Tibial nerve (tissue), 4 donors: ENCODE measurements around the gene EN2. TPM values are rescaled to one million over a fixed set of nuclear protein-coding genes. Genes with fewer than 3 reads are reported as not detected.

Experiments
- DNase-seq, 2 donors: peaks; one replicate each; pipeline ENCODE4 v3.0.0-alpha.2; 2019; ENCODE audit warnings: low spot score in 2 of 2
- H3K27ac ChIP-seq, 4 donors: fragments of 200-600 bp; sonication (generic) in 3 of 4; one replicate each; pipeline ENCODE4 v1.5.1; 2017 to 2019; ENCODE audit warnings: mild to moderate bottlenecking in 1 of 4
- H3K27me3 ChIP-seq, 2 donors: fragments of 200-600 bp; sonication (generic) in 1 of 2; one replicate each; pipeline versions ENCODE4 v1.5.1 to v1.6.0; 2017 to 2019
- H3K36me3 ChIP-seq, 3 donors: fragments of 200-600 bp; sonication (generic); one replicate each; pipeline ENCODE4 v1.5.1; 2018 to 2019
- H3K4me1 ChIP-seq, 4 donors: fragments of 200-600 bp; sonication (generic) in 3 of 4; one replicate each; pipeline ENCODE4 v1.5.1; 2017 to 2019
- H3K4me3 ChIP-seq, 4 donors: fragments of 200-600 bp; sonication (generic) in 3 of 4; one replicate each; pipeline ENCODE4 v1.5.1; 2017 to 2019; ENCODE audit warnings: mild to moderate bottlenecking in 1 of 4, moderate library complexity in 1 of 4
- H3K9me3 ChIP-seq, 4 donors: fragments of 200-600 bp; sonication (generic) in 3 of 4; one replicate each; pipeline ENCODE4 v1.5.1; 2017 to 2019
- CTCF ChIP-seq, 5 experiments: fragments of 200-600 bp in 3 of 5; fragments of 450-650 bp in 2 of 5; sonication (generic) in 3 of 5; IDR thresholded peaks; one replicate each; pipeline ENCODE4 v1.5.1; 2016 to 2019; ENCODE audit warnings: antibody characterized with exemption in 5 of 5, mild to moderate bottlenecking in 3 of 5, moderate library complexity in 2 of 5
- EP300 ChIP-seq, 2 donors: sonication (generic); formaldehyde crosslinking; IDR thresholded peaks; one replicate each; pipeline ENCODE4 v1.6.1; 2017; ENCODE audit warnings: antibody characterized with exemption in 2 of 2, mild to moderate bottlenecking in 1 of 2
- POLR2A ChIP-seq, 2 donors: fragments of 450-650 bp; IDR thresholded peaks; one replicate each; pipeline ENCODE4 v1.6.1; 2017; ENCODE audit warnings: antibody characterized with exemption in 2 of 2, mild to moderate bottlenecking in 2 of 2, moderate library complexity in 2 of 2
- WGBS, 2 donors: methylation state at CpG; one replicate each; pipeline ENCODE4 v1.1.5; 2018; 5-methylcytosine and 5-hydroxymethylcytosine counted together
- total RNA-seq, 4 donors: library from RNA; depleted of rRNA; stranded (reverse); fragments of >200 nt; gene quantifications; one replicate each; pipeline ENCODE4 v1.1.0, GENCODE V29; 2016

Gene EN2
- total RNA-seq, 4 donors from 2014 or later: under 0.01 to 0.98 TPM; not detected in 2

DNA sequence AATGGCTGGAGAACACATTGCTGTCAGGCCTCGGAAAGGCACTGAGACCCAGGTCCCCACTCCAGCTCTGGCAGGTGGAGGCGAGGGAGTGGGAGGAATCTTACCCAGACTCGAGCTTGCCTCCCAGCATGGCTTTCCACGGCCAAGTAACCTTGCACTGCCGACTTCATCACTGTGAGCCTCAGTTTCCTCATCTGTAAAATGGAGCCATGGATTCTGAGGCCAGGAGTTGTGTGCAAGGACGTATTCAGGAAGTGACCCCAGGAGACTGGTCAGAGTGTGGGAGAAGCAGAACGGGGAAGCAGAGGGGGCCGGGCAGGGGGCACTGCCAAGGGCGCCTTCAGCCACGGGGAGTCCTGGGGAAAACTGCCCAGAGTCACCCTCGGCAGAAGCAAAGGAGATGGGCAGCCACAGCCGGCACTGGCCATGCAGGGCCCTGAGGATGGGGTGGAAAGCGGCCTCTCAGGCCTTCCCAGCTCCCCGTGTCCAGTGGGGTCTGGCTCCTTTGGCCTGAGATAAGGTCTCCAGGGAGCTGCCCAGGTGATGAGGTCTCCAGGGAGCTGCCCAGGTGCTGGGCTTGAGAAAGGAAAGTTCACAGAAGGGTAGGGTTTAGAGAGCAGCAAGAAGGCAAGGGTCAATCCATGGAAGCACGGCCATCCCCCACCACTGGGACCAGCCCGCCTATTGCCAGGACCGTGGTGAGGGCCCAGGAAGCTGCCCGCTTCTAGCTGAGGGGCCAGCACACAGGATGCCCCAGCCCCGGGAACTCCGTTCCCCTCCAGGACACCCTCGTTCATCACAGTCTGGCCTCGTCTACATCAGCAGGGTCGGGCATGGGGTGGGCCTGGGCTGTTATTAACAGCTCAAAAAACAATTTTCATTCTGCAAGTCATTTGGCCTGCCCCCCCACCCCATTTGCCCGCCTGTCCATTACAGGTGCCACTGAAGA, 34.3 kb upstream of the EN2 start:
- Histone ChIP-seq H3K36me3 (no peaks in the 10 kb centered on the region), H3K27me3 (peaks cover 0 to 12% of the 10 kb centered on the region in 2 donors), H3K4me1 (no peaks in the 10 kb centered on the region), H3K27ac (no peak overlapping the region), H3K9me3 (peaks cover 0 to 3% (median 0%) of the 10 kb centered on the region in 4 donors), H3K4me3 (no peak overlapping the region)
- 81 to 83% methylated on average over 22 to 23 of the region's 24 CpGs for WGBS, 2 donors
- DNase-seq: no peak
- TF ChIP-seq EP300 (IDR thresholded peaks at IDR 0.05) (no peak), CTCF (IDR thresholded peaks at IDR 0.05) (no peak), POLR2A (IDR thresholded peaks at IDR 0.05) (no peak)

DNA sequence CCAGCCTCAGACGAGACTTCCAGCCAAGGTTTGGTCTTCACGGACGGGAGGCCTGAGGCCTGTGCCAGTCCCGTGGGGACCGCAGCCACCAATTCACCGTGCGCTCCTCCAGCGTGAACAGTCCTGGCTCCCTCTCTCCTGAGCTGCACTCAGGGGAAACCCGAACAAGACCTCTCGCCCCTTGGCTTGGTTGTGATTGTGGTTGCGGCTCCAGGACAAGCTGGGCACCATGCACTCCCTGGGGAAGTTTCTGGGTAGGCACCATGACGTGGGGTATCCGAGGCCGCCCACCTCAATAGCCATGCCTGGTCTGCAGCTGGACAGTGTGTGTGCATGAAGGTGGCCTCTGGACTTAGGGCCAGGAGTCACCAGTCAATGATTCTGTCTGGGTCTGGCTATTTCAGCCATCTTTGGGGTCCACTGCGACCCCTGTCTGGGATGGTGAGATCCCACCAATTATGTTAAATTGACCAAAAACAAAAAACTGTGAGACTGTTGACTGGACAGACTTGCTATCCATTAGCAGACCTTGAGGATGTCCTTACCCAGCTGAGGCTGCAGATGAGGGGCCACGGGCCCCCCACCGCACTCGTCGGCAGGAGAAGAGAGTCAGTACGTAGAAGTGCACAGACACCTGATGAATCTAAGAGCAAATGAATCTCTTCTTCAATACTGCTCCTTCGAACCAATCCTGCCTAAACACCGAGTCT, 33.5 kb upstream of the EN2 start:
- DNase-seq: no peak
- H3K27ac ChIP-seq: no peak overlapping the region
- peaks cover 0 to 10% (median 0%) of the 10 kb centered on the region in 4 donors for H3K9me3 ChIP-seq
- TF ChIP-seq CTCF (IDR thresholded peaks at IDR 0.05) (no peak), EP300 (IDR thresholded peaks at IDR 0.05) (no peak), POLR2A (IDR thresholded peaks at IDR 0.05) (no peak)
- H3K4me1 ChIP-seq: no peaks in the 10 kb centered on the region
- H3K36me3 ChIP-seq: no peaks in the 10 kb centered on the region
- 86 to 88% methylated on average over 18 to 22 of the region's 22 CpGs for WGBS, 2 donors
- no peak overlapping the region for H3K4me3 ChIP-seq
- H3K27me3 ChIP-seq: peaks cover 0 to 12% of the 10 kb centered on the region in 2 donors

- H3K4me3 ChIP-seq: no peak overlapping the region
- H3K27ac ChIP-seq: no peak overlapping the region
- no peak for DNase-seq
- no peaks in the 10 kb centered on the region for H3K4me1 ChIP-seq
- H3K36me3 ChIP-seq: no peaks in the 10 kb centered on the region
- H3K9me3 ChIP-seq: peaks cover 0 to 15% (median 0%) of the 10 kb centered on the region in 4 donors
- 69 to 88% methylated on average over 7 of the region's 7 CpGs for WGBS, 2 donors
- H3K27me3 ChIP-seq: peaks cover 0 to 12% of the 10 kb centered on the region in 2 donors
- TF ChIP-seq CTCF (IDR thresholded peaks at IDR 0.05): no peak
- TF ChIP-seq POLR2A (IDR thresholded peaks at IDR 0.05): no peak
- no peak for TF ChIP-seq EP300 (IDR thresholded peaks at IDR 0.05)
Observed at GRCh38 chr7:155425011-155425340, 33.0 kb upstream of the EN2 start.

GRCh38 chr7:155425887-155426286, 32.0 kb upstream of the EN2 start:
- no peaks in the 10 kb centered on the region for H3K36me3 ChIP-seq
- 60 to 76% methylated on average over 9 of the region's 9 CpGs for WGBS, 2 donors
- no peak for TF ChIP-seq EP300 (IDR thresholded peaks at IDR 0.05)
- no peak for TF ChIP-seq CTCF (IDR thresholded peaks at IDR 0.05)
- H3K9me3 ChIP-seq: peaks cover 0 to 15% (median 0%) of the 10 kb centered on the region in 4 donors
- DNase-seq: no peak
- H3K4me1 ChIP-seq: no peaks in the 10 kb centered on the region
- H3K27ac ChIP-seq: no peak overlapping the region
- peaks cover 0 to 12% of the 10 kb centered on the region in 2 donors for H3K27me3 ChIP-seq
- no peak overlapping the region for H3K4me3 ChIP-seq
